GM23338 (cell line): ENCODE measurements around the gene ST6GALNAC3. TPM values are rescaled to one million over a fixed set of nuclear protein-coding genes. Genes with fewer than 3 reads are reported as not detected.

Experiments
- ATAC-seq: fragments of 200-7000 bp; cut with Tn5 transposase; 3 replicates; pipeline ENCODE4 v1.9.1; 2020
- DNase-seq: peaks from one replicate; pipeline ENCODE4 v3.0.0-alpha.2; 2015; ENCODE audit warnings: low spot score
- H2AFZ ChIP-seq: fragments of 200-600 bp; sonication (generic); 2 replicates; pipeline ENCODE4 v1.8.0; 2016; ENCODE audit warnings: antibody characterized with exemption, mild to moderate bottlenecking, moderate library complexity
- H3F3A ChIP-seq: fragments of 200-600 bp; sonication (generic); replicated peaks from 2 replicates; pipeline ENCODE4 v1.8.0; 2017; ENCODE audit warnings: antibody characterized with exemption, mixed run types, low read depth
- H3K27ac ChIP-seq: fragments of 200-600 bp; sonication (generic); 2 replicates; pipeline ENCODE4 v1.6.1; 2016; ENCODE audit warnings: low read depth
- H3K27me3 ChIP-seq: fragments of 200-600 bp; sonication (generic); 2 replicates; pipeline ENCODE4 v1.8.0; 2016; ENCODE audit warnings: mild to moderate bottlenecking, mixed run types, moderate library complexity; ENCODE audit not compliant: insufficient read depth
- H3K36me3 ChIP-seq: fragments of 200-600 bp; sonication (generic); 2 replicates; pipeline ENCODE4 v1.8.0; 2016; ENCODE audit warnings: mild to moderate bottlenecking; ENCODE audit not compliant: insufficient read depth
- H3K4me1 ChIP-seq: fragments of 200-600 bp; sonication (generic); 2 replicates; pipeline ENCODE4 v1.8.0; 2016; ENCODE audit warnings: mild to moderate bottlenecking, moderate library complexity; ENCODE audit not compliant: insufficient read depth
- H3K4me2 ChIP-seq: fragments of 200-600 bp; sonication (generic); 2 replicates; pipeline ENCODE4 v1.7.1; 2017; ENCODE audit warnings: mixed run types
- H3K4me3 ChIP-seq: fragments of 200-600 bp; sonication (generic); 2 replicates; pipeline ENCODE4 v1.6.1; 2016; ENCODE audit warnings: mixed run types
- H3K79me2 ChIP-seq: fragments of 200-600 bp; sonication (generic); replicated peaks from 2 replicates; pipeline ENCODE4 v1.8.0; 2017; ENCODE audit warnings: mild to moderate bottlenecking; ENCODE audit not compliant: insufficient read depth
- H3K9me2 ChIP-seq: fragments of 200-600 bp; sonication (generic); 2 replicates; pipeline ENCODE4 v1.8.0; 2017; ENCODE audit not compliant: insufficient read depth
- H4K20me1 ChIP-seq: fragments of 200-600 bp; sonication (generic); replicated peaks from 2 replicates; pipeline ENCODE4 v1.8.0; 2017; ENCODE audit warnings: mild to moderate bottlenecking; ENCODE audit not compliant: insufficient read depth
- H3K27ac Mint-ChIP-seq: 2 replicates; pipeline ENCODE4 v1.8.0; 2020; ENCODE audit warnings: inconsistent platforms, mild to moderate bottlenecking, moderate library complexity, mixed read lengths
- H3K27me3 Mint-ChIP-seq: 3 replicates; pipeline ENCODE4 v1.8.0; 2022; ENCODE audit warnings: low read depth, mild to moderate bottlenecking, moderate library complexity, mixed read lengths, inconsistent platforms; ENCODE audit not compliant: insufficient read depth, poor library complexity
- H3K36me3 Mint-ChIP-seq: 3 replicates; pipeline ENCODE4 v1.8.0; 2021; ENCODE audit warnings: low read depth, mild to moderate bottlenecking, inconsistent platforms, moderate library complexity, mixed read lengths
- H3K4me1 Mint-ChIP-seq: 3 replicates; pipeline ENCODE4 v1.8.0; 2020; ENCODE audit warnings: mild to moderate bottlenecking, inconsistent platforms, mixed read lengths
- H3K4me3 Mint-ChIP-seq: 3 replicates; pipeline ENCODE4 v1.8.0; 2021; ENCODE audit warnings: moderate library complexity, mild to moderate bottlenecking, inconsistent platforms, mixed read lengths
- H3K9me3 Mint-ChIP-seq: 3 replicates; pipeline ENCODE4 v1.8.0; 2020; ENCODE audit warnings: moderate library complexity, mild to moderate bottlenecking, inconsistent platforms, mixed read lengths
- CREB1 ChIP-seq: fragments of 250-450 bp; sonication (Bioruptor Pico); IDR thresholded peaks from 2 replicates; pipeline ENCODE4 v1.5.0; 2020; ENCODE audit warnings: low read depth, mild to moderate bottlenecking, moderate library complexity
- ETS1 ChIP-seq: IDR thresholded peaks from 2 replicates; pipeline ENCODE4 v1.6.1; 2016; ENCODE audit warnings: antibody characterized with exemption
- EZH2 ChIP-seq: fragments of 200-600 bp; sonication (generic); IDR thresholded peaks from one replicate; pipeline ENCODE4 v1.8.0; 2017; ENCODE audit warnings: antibody characterized with exemption, mild to moderate bottlenecking, low read depth; ENCODE audit not compliant: unreplicated experiment
- EZH2phosphoT487 ChIP-seq: fragments of 200-600 bp; sonication (generic); IDR thresholded peaks from one replicate; pipeline ENCODE4 v1.8.1; 2018; ENCODE audit warnings: antibody characterized with exemption; ENCODE audit not compliant: unreplicated experiment
- JUNB ChIP-seq: IDR thresholded peaks from one replicate; pipeline ENCODE4 v1.6.1; 2016; ENCODE audit warnings: antibody characterized with exemption; ENCODE audit not compliant: unreplicated experiment
- POLR2AphosphoS5 ChIP-seq: IDR thresholded peaks from 2 replicates; pipeline ENCODE4 v1.6.1; 2016; ENCODE audit warnings: antibody characterized with exemption, low read depth
- REST ChIP-seq: IDR thresholded peaks from one replicate; pipeline ENCODE4 v1.6.1; 2018; ENCODE audit warnings: antibody characterized with exemption; ENCODE audit not compliant: unreplicated experiment
- STAT1 ChIP-seq: IDR thresholded peaks from one replicate; pipeline ENCODE4 v1.6.1; 2016; ENCODE audit warnings: antibody characterized with exemption; ENCODE audit not compliant: unreplicated experiment
- ZNF114 ChIP-seq: fragments of 250-450 bp; sonication (Bioruptor Pico); IDR thresholded peaks from 2 replicates; pipeline ENCODE4 v1.5.0; 2020; ENCODE audit warnings: mild to moderate bottlenecking, moderate library complexity
- ZNF331 ChIP-seq: fragments of 250-450 bp; sonication (Bioruptor Pico); IDR thresholded peaks from 2 replicates; pipeline ENCODE4 v1.5.0; 2020; ENCODE audit warnings: low read depth, mild to moderate bottlenecking, moderate library complexity
- ZNF462 ChIP-seq: fragments of 250-450 bp; sonication (Bioruptor Pico); IDR thresholded peaks from 2 replicates; pipeline ENCODE4 v1.5.0; 2020; ENCODE audit warnings: mild to moderate bottlenecking, moderate library complexity
- polyA plus RNA-seq: library from polyadenylated mRNA; unstranded; fragments of >200 nt; fragmentation: Nextera tagmentation; extraction: Ambion mirVana; gene quantifications from 2 replicates; pipeline ENCODE4 v1.2.1, GENCODE V29; 2016
- total RNA-seq: library from RNA; depleted of rRNA; stranded (reverse); fragments of >200 nt; shearing (Covaris generic); gene quantifications from 2 replicates; pipeline ENCODE4 v1.2.3, GENCODE V29; 2014

Gene ST6GALNAC3
- total and polyA plus RNA-seq, 2 experiments from 2014 or later, result 4.7 to 11.6 TPM

DNA sequence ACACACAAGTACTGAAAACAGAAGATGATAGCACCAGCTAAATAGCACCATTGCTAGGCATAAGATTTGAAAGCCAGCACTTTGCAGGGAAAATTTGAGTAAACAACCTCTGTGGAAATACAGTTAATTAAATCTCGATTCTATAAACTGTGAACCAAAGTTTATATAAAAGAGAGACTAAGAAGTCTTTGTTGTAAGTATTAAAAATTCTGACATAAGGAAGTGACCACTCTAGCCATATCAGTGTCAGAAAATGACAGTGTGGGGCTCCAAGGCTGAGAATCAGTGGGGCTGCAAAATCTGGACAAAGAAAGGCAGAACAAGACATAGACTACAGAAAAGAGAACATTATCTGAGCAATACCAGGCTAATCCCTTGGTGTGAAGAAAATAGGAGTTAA, 292.2 kb downstream of the ST6GALNAC3 start (continued):
- TF ChIP-seq REST, result no peak

GRCh38 chr1:76371941-76372340, 297.4 kb downstream of the ST6GALNAC3 start:
- ATAC-seq (no peak), DNase-seq (no peak)
- peaks cover 15% of the 10 kb centered on the region for H3K4me1 ChIP-seq
- Mint-ChIP-seq H3K4me1 (peaks cover 25% of the 10 kb centered on the region), H3K36me3 (no peaks in the 10 kb centered on the region), H3K27me3 (no peaks in the 10 kb centered on the region), H3K4me3 (no peak overlapping the region), H3K9me3 (no peaks in the 10 kb centered on the region; the same call in 2 of the 3 replicates), H3K27ac (no peak overlapping the region)
- H3K4me3 ChIP-seq, result no peak overlapping the region
- no peaks in the 10 kb centered on the region for H4K20me1 ChIP-seq
- no peaks in the 10 kb centered on the region for H3K36me3 ChIP-seq
- H3K27ac ChIP-seq, result no peak overlapping the region
- no peak overlapping the region for H3K4me2 ChIP-seq
- H3K27me3 ChIP-seq, result no peaks in the 10 kb centered on the region
- no peaks in the 10 kb centered on the region for H3K9me2 ChIP-seq
- H2AFZ ChIP-seq, result no peak overlapping the region
- no peaks in the 10 kb centered on the region for H3K79me2 ChIP-seq
- H3F3A ChIP-seq, result no peaks in the 10 kb centered on the region
- TF ChIP-seq JUNB (no peak), CREB1 (CRISPR knock-in tag) (no peak), ETS1 (no peak), ZNF331 (CRISPR knock-in tag) (no peak), POLR2AphosphoS5 (no peak), ZNF114 (CRISPR knock-in tag) (no peak), ZNF462 (CRISPR knock-in tag) (no peak), EZH2phosphoT487 (no peak), EZH2 (no peak), REST (no peak), STAT1 (no peak)
